Jurkat, Clone E6-1 (cell line): ENCODE data around the gene ZNF878. TPM values are rescaled to one million over a fixed set of nuclear protein-coding genes. Genes with fewer than 3 reads are reported as not detected.
"Not testable (repeated sequence)": the region's sequence is repeated elsewhere in the genome, so short reads cannot be mapped to it uniquely, and the experiment has no call there.

Experiments
- DNase-seq: peaks from one replicate; pipeline ENCODE4 v3.0.0-alpha.2; 2011; ENCODE audit warnings: low read depth, low spot score
- H3K4me3 ChIP-seq: 2 replicates; pipeline ENCODE4 v1.5.1; 2011; ENCODE audit warnings: mild to moderate bottlenecking, low read length, control low read depth, moderate library complexity
- polyA plus RNA-seq: library from polyadenylated mRNA; unstranded; fragments of >200 nt; gene quantifications from one replicate; pipeline ENCODE4 v1.2.1, GENCODE V29; 2012; ENCODE audit warnings: missing spikeins; ENCODE audit not compliant: insufficient read length, insufficient read depth

Gene ZNF878
- polyA plus RNA-seq, result 0.53 TPM

DNA sequence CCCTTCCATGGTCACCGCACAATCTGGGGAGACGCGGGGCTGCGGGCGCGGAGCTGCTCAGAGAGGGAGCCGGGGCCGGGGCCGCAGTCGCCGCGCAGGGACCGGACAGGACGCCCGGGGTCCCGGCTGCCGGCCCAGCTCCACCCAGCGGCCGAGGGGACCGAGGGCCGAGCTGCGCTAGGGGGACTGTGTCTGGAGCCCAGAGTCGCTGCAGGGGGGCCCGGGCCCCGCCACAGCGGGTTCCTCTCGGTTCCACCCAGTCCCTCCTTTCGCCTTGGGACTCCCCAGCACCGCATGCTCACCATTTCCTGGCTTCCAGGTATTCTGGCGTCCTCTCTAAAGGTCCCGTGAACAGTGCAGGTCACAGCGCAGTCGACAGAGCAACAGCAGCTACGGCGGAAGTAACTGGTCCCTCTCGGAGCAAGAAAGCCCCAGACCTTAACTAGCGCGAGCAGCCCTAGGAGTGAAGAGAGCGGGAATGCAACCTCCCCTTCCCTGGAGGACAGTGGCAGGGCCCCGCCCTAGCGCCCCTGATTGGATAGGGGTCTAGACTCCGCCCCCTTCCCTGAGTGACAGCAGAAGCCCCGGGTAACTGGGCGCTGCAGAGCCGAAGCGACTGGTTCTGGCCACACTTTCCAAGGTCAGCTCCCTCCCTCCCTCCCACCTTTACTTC is at the start of gene ZNF878:
Gene ZNF878 (minus strand): TSS at position 465 of the 673 bp plus-strand sequence. CDS start 160 bp downstream, at position 305.
- peak; percentile 76 for DNase-seq
- H3K4me3 ChIP-seq, result peak within 1 kb of the TSS; percentile 68

DNA sequence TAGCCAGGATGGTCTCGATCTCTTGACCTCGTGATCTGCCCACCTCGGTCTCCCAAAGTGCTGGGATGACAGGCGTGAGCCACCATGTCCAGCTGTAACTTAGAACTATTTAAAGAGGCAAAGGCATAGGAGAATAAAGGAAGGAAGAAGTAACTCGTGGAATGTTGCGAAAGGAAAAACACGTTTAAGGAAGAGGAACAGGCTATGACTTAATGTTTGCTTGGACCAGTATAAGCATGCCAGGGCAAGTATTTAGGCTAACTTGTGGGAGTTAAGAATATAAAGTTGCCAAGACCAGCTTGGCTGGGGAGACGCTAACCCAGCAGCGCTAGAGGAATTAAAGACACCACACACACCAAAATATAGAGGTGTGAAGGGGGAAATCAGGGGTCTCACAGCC is 45.3 kb upstream of the ZNF878 start:
- DNase-seq, result no peak

GRCh38 chr19:12095111-12095790 is 42.5 kb upstream of the ZNF878 start:
- DNase-seq, result no peak
- no peak overlapping the region for H3K4me3 ChIP-seq

More for the DNA sequence above, 45.3 kb upstream of the ZNF878 start:
- H3K4me3 ChIP-seq, result no peak overlapping the region

GRCh38 chr19:12093777-12094176 is 41.0 kb upstream of the ZNF878 start:
- DNase-seq, result no peak
- H3K4me3 ChIP-seq, result no peak overlapping the region

DNA sequence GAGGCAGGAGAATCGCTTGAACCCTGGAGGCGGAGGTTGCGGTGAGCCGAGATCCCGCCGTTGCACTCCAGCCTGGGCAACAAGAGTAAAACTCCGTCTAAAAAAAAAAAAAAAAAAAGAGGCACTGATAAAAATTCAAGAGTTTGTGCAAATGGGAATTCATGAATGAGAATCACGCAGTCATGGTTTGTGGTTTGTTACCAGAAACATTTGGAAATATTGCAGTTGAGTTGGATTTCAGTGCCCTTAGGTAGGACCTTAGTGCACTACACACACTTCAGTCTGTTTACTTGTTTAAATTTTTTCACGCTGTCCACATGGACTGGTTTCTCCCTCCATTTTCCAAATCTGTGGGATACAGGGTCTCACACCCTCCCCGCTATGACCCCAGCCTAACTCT is 40.2 kb upstream of the ZNF878 start:
- no peak for DNase-seq

DNA sequence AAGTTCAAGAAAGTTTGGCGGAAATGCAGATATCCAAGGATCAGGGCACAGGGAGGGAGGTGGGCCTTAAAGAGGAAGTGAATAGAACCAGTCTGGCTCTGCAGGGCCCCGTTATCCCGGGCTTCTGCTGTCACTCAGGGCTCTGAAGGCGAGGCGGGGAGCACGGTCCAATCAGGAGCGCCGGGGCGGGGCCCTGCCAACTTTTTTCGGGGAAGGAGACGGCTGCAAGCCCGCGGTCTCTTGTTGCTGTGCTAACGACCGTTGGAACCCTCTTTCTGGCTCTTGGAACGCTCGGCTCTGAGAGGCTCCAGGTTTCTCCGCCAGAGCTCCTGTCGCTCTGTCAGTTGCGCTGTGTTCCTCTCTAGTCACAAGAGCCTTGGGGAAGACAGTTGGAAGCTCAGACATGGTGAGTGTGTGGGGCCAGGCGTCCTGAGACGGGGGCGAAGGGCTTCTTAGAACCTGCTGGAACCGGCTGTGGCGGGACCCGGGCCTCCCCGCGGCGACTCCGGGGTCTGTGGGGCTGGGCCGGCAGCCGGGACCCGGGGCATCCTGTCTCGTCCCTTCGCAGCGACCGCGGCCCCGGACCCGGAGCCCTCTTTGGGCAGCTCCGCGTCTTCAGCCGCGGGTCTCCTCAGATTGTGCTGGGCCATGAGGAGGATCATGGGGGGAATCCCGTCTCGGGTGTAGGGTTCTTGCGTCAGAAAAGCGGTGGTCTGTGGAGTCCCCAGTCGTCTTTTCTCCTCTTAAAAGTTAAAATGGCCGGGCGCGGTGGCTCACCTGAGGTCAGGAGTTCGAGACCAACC is 39.5 kb upstream of the ZNF878 start:
- peak overlapping the region; percentile 62 for H3K4me3 ChIP-seq

More for the DNA sequence above, 40.2 kb upstream of the ZNF878 start:
- H3K4me3 ChIP-seq, result peak overlapping the region; percentile 62

GRCh38 chr19:12090807-12091206 is 38.0 kb upstream of the ZNF878 start:
- no peak overlapping the region for H3K4me3 ChIP-seq
- peak; percentile 79 for DNase-seq

More for the DNA sequence above, 39.5 kb upstream of the ZNF878 start:
- peak; percentile 89 for DNase-seq

DNA sequence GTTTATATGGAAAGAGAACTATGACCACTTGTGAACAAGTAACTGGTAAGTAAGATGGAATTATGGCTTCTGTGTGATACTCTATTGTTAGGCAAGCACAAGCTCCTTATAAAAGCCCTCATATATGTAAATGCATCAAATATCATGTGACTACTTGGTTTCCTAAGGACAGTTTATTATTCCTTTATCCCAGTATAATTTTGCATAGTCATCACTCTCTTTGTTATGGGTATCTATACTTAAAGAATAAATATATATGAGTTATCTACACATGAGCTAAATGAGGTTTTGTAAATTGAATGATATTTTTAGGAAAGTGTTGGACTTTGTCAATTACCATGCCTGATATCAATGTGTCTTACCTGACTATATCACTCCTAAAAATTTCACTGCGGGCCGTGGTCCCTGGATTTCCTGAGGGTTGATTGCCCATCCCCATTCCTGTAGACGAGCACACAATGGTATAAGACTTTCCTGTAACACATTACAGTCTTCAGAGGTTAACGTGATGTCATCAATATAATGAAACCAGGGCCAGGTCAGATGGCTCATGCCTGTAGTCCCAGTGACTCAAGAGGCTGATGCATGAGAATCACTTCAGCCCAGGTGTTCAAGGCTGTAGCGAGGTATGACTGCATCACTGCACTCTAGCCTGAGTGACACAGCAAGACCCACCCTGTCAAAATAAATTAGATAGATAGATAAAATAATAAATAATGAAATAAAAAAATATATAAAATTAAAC is 32.5 kb upstream of the ZNF878 start:
- H3K4me3 ChIP-seq, result no peak overlapping the region
- DNase-seq, result no peak

GRCh38 chr19:12083336-12083735 is 30.6 kb upstream of the ZNF878 start:
- not testable (repeated sequence) for DNase-seq

GRCh38 chr19:12077375-12077774 is 24.6 kb upstream of the ZNF878 start:
- DNase-seq, result no peak
- no peak overlapping the region for H3K4me3 ChIP-seq

More at GRCh38 chr19:12083336-12083735, 30.6 kb upstream of the ZNF878 start:
- not testable (repeated sequence) for H3K4me3 ChIP-seq

GRCh38 chr19:12076331-12076730 is 23.6 kb upstream of the ZNF878 start:
- not testable (repeated sequence) for H3K4me3 ChIP-seq, DNase-seq

GRCh38 chr19:12075538-12076139 is 22.9 kb upstream of the ZNF878 start:
- H3K4me3 ChIP-seq, result no peak overlapping the region
- DNase-seq, result no peak

GRCh38 chr19:12064590-12065538 is 12.1 kb upstream of the ZNF878 start, which contains the start of gene ZNF844:
ZNF844 (plus strand) TSS chr19:12064731; CDS start chr19:12064874, 143 bp downstream.
- no peak within 1 kb of the TSS for H3K4me3 ChIP-seq
- DNase-seq, result no peak

DNA sequence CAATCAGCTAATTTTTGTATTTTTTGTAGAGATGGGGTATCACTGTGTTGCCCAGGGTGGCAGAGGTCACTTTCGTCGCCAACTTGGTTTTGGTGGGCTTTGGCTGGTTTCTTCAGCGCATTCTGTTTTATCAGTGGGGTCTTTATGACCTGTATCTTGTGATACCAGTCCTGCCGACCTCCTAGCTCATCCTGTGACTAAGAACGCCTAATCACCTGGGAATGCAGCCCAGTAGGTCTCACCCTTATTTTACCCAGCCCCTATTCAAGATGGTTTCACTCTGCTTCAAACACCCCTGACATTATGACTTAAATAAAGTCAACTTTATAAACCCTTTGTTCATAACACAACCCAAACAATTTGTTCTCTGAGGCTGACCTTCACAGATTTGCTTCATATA is 3.0 kb upstream of the ZNF878 start:
- no peak for DNase-seq
- H3K4me3 ChIP-seq, result no peak overlapping the region

DNA sequence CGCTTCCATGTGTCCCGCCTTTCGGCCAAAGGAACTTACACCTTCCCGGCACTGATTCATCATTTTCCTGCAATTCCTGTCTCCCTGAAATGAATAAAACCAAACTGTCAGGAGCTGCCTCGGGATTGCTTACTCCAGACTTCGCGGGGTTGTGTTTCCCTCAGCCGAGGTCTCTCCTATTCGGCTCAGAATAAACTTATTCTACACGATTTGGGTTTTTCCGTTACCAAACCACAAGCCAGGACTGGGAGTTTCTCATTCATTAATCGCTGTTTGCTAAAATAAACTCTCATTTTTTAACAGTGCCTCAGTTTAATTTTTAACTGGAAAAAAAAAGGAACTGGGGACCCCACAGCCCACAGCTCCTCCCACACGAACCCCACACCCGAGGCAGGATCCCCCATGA is 667 bp downstream of the ZNF878 start:
- peak overlapping the region; percentile 68 for H3K4me3 ChIP-seq
- no peak for DNase-seq

GRCh38 chr19:12047868-12048267 is 4.9 kb downstream of the ZNF878 start:
- DNase-seq, result no peak
- H3K4me3 ChIP-seq, result no peak overlapping the region

- no peak overlapping the region for H3K4me3 ChIP-seq
- no peak for DNase-seq
These were observed 8.9 kb downstream of the ZNF878 start for GRCh38 chr19:12043752-12044422.
